A549 treated with Hydrocortisone at 1 μM for 4 hours (cell line): ENCODE results near the gene NUDT5. TPM values are rescaled to one million over a fixed set of nuclear protein-coding genes. Genes with fewer than 3 reads are reported as not detected.

ENCODE experiments used
- total RNA-seq: library from RNA; stranded (reverse); fragments of 200-300 nt; extraction: Qiagen RNA extraction; gene quantifications from 5 replicates; pipeline ENCODE4 v1.2.3, GENCODE V29; 2022

Gene NUDT5
- 126 to 157 TPM (median 136 TPM) in 5 replicates for total RNA-seq

DNA sequence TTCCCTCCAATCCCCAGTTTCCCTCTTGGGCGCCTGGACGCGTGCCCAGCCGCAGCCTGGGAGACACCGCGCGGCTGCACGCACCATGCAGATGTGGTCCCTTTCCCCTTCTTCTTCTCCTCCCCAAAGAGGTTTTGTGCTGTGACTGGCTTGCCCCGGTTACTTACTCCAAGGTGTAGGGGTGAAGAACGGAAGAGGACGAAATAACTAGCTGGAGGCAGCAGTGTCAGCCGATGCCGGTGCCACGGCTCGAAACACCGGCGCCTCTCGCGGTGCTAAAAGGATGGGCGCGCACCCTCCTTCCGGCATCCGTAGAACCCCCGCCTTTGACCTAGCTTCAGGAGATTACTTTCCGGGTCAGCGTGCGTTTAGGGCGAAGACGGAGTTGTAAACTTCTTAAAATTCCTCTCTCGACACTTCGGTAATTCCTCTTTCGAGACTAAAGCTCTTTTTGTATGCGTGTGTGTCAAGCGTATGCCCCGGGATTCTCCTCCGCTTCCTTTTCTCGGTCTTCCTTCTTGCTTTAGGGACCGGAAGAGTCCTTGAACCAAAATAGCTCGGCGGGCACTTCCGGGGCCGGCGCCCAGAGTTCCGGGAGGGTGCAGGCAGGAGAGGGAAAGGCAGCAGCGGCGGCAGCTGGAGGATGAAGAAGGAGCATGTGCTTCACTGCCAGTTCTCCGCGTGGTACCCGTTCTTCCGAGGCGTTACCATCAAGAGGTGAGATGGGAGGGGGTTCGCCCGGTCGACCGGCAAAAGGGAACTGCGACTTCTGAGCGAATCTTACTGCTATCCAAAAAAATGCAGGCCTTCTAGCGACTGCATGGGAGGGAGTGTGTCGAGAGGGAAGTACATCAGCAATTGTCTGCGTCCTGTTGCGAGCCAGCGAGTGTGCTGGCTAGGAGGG is at the start of gene NUDT5, which contains the start of gene CDC123:
Gene NUDT5 (minus strand): TSS at position 289 of the 904 bp plus-strand sequence. CDS start 9,600 bp downstream, outside the sequence.
Gene CDC123 (plus strand): TSS at position 586 of the 904 bp plus-strand sequence. CDS start 58 bp downstream, at position 644.

DNA sequence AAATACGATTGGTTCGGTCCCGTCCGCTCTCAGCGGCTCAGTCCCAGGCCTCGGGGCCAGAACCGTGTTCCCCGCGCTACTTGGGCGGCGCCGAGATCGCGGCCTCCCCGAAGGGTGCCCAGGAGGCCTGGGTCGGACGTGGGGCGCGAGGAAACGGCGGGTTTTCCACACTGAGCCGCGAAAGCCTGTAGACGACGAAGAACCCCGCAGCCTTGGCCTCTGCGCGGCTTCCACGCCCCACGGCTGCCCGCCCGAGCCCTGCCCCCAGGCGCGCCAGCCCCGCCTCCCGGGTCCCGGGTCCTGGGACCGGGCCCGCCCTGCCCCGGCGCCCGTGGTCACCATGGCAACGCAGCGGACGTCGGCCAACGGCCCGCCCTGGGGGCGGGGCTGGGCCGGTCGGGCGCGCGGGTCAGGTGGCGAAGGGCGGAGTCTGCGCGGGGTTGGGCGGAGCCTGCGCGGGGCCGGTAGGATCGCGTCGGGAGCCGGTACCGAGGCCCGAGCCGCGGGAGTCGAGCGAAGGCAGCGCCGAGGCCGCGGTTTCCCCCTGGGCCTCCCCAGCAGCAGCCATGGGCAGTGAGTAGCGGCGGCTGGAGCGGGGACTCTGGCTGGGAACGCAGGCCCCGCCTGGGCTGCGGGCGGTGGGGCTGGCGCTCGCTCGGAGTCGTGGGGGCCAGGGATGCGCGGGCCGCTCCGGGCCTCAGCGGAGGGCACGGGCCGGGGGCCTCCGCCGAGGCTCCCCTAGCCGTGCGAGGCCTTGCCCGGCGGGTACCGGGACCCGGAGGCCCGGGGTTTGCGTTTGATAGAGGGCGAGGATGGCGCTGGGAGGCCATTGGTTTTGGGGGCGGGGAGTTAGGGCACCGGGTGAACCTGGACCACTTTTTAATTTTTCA is 66.2 kb downstream of the NUDT5 start, which contains the start of gene SEC61A2:
Gene SEC61A2 (plus strand): TSS at position 456 of the 890 bp plus-strand sequence. CDS start 111 bp downstream, at position 567.

Other genes with a start within 250 kb of the NUDT5 start
- gene UPF2, start 153.1 kb downstream of the NUDT5 start, total RNA-seq, result 13.2 to 18.7 TPM (median 14.0 TPM) in 5 replicates
- gene DHTKD1, start 126.9 kb downstream of the NUDT5 start, total RNA-seq, result 7.4 to 10.9 TPM (median 9.2 TPM) in 5 replicates
- 10.1 to 13.3 TPM (median 11.8 TPM) in 5 replicates for gene SEC61A2, start 66.2 kb downstream of the NUDT5 start, total RNA-seq
- gene CDC123, start 297 bp upstream of the NUDT5 start, total RNA-seq, result 125 to 187 TPM (median 127 TPM) in 5 replicates
- 6.3 to 8.1 TPM (median 7.7 TPM) in 5 replicates for gene CAMK1D, start 153.7 kb upstream of the NUDT5 start, total RNA-seq